ENCODE data around the gene ZNF524.
A peak's percentile ranks its signal among the peaks of the same experiment; 100 is the strongest.

The ZNF524 gene

DNA sequence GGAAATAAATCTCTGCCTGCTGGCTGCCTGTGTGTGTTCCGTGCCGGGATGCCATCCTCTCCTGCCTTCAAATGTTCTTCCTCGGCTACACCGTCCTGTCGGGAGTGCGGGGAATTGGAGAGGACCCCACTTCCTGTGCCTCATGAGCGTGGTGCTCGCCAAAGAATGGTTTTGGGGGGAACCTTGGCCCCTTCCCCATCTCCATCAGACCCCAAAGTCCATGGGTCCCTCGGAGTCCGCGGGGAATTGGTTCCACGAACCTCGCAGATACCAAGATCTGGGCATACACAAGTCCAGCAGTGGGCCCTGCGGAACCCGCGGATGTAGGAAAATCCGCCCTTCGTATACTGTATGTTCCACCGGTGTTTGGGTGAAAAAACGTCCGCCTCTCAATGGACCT lies 3.0 kb downstream of the ZNF524 start:
- DNase-seq, result no peak

DNA sequence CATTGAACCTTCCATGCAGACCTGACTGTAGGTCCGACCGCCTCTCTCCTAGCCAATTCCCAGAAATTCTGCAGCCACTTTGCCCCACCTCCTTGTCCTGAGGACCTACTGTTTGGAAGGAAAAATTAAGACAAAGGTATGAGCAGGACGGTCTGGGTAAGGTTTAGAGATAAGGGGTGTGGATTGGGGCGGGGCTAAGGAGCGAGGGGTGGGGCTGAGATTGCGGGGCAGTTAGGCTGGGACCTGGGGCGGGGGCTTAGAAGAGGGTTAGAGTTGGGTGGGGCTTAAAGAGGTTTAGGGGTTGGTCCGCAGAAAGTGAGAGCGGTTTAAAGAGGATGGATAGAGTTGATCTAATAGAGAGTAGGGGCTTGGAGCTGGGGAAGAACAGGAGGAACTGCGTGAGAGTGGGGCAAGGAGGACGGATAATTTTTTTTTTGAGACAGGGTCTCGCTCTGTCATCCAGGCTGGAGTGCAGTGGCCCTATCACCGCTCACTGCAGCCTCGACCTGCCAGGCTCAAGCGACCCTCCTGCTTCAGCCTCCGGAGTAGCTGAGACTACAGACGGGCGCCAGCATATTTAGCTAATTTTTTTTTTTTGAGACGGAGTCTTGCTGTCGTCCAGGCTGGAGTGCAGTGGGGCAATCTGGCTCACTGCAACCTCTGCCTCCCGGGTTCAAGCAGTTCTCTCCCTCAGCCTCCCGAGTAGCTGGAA lies 3.6 kb downstream of the ZNF524 start:
- no peak for DNase-seq

DNA sequence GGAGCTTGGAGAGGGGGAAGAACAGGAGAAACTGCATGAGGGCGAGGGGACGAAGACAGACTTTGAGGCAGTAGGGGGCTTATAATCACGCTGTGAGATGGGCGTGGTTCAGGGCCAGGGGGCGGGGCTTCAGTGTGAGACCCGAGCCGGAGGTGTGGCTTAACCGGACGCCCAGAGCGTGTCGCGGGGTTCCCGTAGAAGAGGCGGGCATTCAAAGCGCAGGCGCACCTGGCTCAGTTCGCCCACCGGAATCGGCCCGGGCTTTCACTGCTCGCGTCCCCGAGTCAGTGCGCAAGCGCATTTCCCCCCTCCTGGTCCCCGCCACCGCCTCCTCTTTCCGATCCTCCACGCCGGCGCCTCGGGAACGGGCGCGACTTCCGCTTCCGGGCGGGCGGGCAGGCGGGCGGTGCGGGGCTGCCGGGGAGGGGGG lies 5.1 kb downstream of the ZNF524 start:
- peak; percentile 98 for DNase-seq

DNA sequence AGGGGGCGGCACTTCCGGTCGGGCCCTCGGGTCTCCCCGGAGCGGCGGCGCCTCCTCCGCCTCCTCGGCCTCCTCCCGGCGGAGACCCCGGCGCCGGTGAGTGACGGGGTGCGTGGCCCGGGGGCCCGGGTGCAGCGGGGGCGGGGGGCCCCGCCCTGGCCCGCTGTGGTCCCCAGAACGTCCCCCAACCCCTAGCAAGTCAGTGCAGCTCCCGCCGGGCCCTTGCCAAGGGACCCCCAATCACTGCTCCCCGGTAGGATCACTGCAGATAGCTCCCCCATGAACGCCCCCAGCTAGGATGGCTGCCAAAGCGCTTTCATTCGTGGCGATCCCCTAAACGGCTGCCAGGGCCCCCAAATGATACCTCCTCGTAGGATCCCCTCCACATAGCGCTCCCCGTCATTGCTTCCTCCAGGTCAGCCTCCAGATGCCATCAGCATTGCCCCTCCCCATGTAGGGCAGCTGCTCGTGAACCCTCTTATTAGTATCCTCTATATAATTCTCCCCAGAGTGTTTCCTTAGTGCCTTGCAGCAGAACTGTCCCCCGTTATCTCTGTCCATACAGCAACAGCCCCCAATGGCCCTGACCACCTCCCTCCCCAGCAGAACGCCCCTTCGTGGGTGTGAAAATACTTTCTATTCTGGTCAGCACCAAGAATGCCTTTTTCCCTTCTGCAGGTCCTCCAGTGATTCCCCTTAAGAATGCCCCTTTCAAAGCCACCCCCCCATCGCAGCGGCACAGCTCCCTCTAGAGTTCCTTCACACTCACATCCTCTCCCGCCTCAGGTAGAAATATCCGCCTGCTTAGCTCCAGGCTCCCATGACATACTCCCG lies 5.8 kb downstream of the ZNF524 start, which contains the start of gene ZNF865:
ZNF865 (plus strand) TSS at position 11 of the 834 bp plus-strand sequence. CDS start 7,972 bp downstream, outside the sequence.
- peak; percentile 83 for DNase-seq

DNA sequence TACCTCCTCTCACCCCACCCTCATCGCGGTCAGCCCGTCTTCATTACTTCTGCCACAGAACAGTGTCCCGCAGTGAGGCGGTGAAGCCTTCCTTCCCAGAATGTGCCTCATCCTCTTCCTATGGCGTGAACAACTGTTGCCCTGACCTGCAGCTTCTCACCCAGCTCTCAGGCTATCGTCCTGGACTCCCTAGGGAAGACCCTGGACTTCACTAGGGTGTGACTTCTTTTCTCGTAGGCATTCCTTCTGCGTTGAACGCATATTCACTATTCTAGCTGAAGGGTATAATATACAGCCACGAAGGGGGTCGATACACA lies 6.3 kb downstream of the ZNF524 start:
- no peak for DNase-seq

DNA sequence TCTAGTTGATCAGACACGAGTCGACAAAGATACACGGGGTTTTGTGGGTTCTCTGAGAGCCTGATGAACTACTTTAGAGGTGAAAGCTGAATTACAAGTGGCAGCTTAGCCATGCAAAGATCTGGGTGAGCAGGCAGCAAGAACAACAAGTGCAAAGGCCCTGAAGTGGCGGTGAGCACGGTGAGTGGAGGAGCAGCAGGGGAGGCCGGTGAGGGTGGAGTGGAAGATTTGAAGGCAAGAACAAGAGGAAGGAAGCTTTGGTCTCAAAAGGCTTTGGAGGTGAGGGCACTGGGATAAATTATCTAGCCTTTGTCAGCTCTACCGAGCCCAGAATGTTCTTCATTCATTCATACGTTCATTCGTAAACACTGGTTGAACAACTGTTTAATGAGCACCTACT lies 6.7 kb downstream of the ZNF524 start:
- no peak for DNase-seq

DNA sequence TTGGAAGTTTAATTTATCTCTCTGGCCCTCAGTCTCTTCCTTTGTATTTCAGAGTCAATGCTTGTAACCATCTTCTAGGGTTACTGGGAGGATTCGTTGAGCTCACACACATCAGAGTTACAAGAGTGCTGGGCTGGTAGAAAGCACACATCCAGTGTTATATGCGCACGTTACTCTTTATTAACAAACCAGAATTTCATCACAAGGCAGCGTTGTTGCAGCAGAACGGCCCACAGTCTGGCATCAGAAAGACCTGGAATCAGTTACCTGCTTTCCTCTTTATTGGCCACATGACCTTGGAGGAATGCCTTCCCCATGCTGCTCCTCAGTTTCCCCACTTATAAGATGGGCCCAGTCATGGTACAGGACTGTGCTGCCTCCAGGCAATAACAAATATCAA lies 9.2 kb downstream of the ZNF524 start:
- no peak for DNase-seq

DNA sequence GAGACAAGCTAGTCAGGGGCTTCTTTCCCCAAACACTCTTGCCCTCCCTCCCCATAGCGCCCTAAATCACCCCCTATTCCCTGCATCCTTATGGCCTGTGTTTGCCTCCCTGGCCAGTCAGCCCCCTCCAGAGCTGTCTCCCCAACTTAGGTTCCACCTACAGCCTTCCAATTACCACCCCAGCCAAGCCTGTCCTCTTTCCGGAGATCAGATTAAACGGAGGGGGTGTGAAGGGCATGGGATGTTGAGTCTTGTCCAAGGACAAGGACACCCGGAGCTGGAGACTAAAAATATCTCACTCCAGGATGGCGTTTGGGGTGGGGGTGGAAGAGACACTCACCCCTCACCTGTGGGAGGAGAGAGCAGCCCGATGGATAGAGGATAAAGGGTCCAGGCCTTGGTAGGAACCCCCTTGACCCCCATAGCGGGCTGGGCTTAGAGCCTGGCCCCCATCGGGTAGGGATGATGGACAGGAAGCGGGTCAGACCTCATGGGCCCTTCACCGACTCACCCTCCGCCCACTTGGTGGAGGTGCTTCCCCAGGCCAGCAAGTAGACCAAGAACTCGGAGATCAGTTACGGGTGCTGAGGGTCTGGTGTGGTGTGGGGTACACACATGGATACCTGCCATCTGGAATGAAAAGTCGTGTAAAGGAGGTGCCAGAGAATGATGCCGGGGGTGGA lies 11.4 kb downstream of the ZNF524 start:
- no peak for DNase-seq

DNA sequence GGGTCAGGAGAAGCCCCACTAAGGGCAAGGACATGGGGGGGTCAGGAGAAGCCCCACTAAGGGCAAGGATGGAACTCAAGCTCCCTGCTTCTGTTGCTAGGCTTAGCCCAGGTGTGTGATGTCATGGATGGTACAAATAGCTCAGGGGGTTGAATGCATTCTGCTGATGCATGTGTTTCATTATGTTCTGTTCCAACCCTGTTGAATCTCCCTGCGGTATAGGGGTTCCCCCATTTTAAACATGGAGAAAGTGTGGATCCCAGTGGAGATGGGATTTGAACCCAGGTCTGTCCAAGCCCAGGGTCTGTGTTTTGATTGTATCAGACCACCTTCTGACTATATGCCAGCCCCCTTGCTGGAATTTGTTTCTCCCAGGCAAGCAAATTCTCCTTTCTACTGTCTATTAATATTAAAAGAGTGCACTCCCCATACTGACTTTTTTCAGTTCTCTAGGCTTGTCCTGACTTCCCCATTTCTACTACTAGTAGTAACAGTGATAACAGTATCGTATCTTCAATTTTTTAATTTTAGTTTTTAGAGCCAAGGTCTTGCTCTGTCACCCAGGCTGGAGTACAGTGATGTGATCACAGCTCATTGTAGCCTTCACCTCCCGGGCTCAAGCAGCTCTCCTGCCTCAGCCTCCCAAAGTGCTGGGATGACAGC lies 12.0 kb downstream of the ZNF524 start:
- DNase-seq, result no peak

DNA sequence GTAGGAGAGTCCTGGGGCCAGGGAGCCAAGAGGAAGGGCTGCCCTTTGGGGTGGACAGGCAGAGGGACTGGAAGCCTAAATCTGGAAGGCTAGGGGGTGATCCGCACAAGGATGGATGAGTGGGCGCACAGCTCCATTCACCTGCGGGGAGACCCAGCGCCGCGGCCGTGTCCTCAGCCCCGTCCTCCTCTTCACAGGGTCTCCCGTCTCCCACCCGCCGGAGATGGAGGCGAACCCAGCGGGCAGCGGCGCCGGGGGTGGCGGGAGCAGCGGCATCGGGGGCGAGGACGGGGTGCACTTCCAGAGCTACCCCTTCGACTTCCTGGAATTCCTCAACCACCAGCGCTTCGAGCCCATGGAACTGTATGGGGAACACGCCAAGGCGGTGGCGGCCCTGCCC lies 13.3 kb downstream of the ZNF524 start:
- DNase-seq, result no peak

DNA sequence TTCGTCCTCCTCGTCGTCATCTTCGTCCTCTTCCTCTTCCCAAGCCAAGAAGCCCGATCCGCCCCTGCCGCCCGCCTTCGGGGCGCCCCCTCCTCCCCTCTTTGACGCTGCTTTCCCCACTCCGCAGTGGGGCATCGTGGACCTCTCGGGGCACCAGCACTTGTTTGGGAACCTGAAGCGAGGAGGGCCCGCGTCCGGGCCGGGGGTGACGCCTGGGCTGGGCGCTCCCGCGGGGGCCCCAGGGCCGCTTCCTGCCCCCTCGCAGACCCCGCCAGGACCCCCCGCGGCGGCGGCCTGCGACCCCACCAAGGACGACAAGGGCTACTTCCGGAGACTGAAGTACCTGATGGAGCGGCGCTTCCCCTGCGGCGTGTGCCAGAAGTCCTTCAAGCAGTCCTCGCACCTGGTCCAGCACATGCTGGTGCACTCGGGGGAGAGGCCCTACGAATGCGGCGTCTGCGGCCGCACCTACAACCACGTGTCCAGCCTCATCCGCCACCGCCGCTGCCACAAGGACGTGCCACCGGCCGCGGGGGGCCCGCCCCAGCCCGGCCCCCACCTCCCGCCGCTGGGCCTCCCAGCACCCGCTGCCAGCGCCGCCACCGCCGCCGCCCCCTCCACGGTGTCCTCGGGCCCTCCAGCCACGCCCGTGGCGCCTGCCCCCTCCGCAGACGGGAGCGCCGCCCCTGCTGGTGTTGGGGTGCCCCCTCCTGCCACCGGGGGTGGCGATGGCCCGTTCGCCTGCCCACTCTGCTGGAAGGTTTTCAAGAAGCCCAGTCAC lies 14.0 kb downstream of the ZNF524 start:
- no peak for DNase-seq

DNA sequence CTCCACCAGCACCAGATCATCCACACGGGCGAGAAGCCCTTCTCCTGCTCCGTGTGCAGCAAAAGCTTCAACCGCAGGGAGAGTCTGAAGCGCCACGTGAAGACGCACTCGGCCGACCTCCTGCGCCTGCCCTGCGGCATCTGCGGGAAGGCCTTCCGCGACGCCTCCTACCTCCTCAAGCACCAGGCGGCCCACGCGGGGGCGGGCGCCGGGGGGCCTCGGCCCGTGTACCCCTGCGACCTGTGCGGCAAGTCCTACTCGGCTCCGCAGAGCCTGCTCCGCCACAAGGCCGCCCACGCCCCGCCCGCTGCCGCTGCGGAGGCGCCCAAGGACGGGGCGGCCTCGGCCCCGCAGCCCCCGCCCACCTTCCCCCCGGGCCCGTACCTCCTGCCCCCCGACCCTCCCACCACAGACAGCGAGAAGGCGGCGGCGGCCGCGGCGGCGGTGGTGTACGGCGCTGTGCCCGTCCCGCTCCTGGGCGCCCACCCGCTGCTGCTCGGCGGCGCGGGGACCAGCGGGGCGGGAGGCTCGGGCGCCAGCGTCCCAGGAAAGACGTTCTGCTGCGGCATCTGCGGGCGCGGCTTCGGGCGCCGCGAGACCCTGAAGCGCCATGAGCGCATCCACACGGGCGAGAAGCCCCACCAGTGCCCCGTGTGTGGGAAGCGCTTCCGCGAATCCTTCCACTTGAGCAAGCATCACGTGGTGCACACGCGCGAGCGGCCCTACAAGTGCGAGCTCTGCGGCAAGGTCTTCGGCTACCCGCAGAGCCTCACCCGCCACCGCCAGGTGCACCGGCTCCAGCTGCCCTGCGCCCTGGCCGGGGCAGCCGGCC lies 14.8 kb downstream of the ZNF524 start:
- no peak for DNase-seq

DNA sequence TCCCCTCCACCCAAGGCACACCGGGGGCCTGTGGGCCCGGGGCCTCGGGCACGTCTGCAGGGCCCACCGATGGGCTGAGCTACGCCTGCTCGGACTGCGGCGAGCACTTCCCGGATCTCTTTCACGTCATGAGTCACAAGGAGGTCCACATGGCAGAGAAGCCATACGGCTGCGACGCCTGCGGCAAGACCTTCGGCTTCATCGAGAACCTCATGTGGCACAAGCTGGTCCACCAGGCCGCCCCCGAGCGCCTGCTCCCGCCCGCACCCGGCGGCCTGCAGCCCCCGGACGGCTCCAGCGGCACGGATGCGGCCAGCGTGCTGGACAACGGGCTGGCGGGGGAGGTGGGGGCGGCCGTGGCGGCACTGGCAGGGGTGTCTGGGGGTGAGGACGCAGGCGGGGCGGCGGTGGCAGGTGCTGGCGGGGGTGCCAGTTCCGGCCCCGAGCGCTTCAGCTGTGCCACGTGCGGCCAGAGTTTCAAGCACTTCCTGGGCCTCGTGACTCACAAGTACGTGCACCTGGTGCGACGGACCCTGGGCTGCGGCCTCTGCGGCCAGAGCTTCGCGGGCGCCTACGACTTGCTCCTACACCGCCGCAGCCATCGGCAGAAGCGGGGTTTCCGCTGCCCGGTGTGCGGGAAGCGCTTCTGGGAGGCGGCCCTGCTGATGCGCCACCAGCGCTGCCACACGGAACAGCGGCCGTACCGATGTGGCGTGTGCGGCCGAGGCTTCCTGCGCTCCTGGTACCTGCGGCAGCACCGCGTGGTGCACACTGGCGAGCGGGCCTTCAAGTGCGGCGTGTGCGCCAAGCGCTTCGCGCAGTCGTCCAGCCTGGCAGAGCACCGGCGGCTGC lies 15.7 kb downstream of the ZNF524 start:
- no peak for DNase-seq

DNA sequence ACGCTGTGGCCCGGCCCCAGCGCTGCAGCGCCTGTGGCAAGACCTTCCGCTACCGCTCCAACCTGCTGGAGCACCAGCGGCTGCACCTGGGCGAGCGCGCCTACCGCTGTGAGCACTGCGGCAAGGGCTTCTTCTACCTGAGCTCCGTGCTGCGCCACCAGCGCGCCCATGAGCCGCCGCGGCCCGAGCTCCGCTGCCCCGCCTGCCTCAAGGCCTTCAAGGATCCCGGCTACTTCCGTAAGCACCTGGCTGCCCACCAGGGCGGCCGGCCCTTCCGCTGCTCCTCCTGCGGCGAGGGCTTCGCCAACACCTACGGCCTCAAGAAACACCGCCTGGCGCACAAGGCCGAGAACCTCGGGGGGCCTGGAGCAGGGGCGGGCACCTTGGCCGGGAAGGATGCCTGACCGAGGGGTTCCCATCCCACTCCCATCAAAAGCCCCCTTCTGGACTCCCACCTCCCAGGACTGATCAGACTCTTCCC lies 16.3 kb downstream of the ZNF524 start:
- DNase-seq, result no peak

DNA sequence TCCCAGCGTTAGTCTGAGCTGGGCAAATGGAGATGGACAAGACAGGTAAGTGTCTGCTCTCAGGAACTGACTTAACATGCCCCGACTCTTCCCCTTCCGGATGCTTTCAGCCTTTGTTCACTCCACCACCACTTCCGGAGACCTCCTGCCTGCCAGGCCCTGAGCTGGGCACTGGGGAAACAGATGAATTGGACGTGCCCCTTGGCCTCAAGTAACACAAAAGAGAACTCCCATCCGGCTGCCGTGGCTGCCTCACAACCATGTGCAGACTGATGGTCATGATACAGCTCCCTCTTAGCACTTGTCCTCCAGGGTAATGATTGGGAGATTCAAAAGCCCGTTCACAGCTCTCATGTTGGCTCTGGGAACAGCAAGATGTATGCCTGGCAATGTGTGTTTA lies 17.3 kb downstream of the ZNF524 start:
- no peak for DNase-seq

DNA sequence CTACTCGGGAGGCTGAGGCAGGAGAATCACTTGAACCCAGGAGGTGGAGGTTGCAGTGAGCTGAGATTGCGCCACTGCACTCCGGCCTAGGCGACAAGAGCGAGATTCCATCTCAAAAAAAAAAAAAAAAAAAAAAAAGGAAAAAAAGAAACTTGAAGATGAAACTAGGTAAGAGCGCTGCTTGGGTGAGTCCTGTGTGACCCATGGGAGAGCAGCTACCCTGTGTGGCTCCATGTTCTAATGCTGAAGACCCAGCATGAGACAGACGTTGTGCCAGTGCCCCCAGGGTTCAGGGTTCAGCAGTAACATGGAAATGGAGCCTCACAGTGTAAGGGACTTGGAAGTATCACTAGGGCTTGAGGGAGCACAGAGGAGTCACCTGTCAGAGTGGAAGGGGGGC lies 18.3 kb downstream of the ZNF524 start:
- DNase-seq, result no peak

DNA sequence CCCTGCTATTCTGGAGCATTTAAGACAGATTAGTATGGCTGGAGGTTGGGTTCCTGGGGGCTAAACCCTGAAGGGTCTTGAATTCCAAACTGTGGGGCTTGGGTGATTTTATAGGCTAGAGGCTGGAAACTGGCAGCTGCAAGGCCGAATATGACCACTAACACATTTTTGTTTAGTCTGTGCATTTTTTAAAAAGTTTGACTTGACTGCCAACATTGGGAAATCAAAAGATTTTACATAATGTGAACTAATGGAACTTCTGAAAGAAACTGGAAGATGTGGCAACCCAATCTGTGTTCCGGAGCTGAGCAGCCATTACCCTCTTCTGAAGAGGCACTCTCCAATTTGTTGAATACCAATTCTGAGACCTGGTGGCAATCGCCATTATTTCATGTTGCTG lies 19.2 kb downstream of the ZNF524 start:
- no peak for DNase-seq

DNA sequence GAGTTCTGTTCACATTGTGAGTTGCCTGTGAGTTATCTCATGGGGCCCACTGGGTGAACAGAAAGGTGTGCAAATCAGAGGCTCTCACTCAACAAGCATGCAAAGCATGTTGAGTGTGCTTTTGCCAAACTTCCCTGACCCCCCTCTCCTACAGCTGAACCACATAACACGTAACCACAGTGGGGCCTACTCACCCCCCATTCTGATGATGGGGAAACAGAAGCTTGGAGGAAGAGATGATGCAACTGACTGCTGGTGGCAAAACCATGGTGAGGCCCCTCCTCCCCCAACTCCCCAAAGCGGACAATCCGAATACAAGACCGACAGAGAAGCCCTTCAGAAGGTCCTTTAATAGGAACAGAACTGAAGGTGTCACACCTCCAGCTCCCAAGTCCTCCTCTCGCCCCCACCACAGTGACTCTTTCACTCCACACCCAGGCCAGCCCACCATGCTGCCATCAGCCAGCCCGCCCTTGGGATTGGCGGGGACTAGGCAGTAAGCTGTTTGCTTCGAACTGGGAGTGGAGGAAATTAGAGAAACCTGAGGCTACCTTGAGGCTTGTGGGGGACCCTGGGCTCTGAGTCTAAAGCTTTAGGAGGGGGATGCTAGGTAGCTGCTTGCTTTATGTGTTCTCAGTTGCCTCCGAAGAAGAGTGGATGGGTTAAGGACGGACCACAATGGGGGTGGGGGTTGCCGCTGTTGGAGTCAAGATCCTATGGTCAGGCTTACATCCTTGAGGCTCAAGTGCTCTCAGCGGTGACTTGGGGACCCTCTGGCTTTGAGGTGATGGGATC lies 20.5 kb downstream of the ZNF524 start:
- DNase-seq, result peak; percentile 84

DNA sequence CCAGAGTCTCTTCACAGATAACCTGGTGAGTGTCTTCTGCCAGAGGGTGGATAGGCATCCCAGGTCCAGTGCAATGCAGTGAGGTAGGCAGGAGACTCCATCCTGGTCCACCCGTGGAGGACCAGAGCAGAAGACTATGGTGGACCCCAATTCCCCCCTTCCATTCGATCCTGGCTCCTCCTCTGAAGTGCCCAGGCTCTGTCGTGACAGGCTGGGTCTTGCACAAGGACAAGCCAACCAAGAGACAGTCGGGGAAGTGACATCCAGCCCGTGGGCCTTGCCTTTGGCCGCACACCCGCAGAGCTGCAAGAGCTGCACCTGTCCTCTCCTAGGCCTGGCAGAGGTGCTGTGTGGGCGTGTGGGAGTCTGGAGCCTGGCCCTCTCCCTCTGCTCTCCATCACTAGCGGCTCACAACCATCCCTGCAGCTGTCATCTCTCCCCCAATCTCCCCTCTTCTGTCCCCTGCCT lies 21.2 kb downstream of the ZNF524 start:
- DNase-seq, result no peak

Data from fibroblast of skin of right quadriceps (primary cell).